K562 (cell line): Measurements from ENCODE around the gene CD69. TPM values are rescaled to one million over a fixed set of nuclear protein-coding genes. Genes with fewer than 3 reads are reported as not detected.

ENCODE experiments used
- ATAC-seq: fragments of 200-7000 bp; cut with Tn5 transposase; 3 replicates; pipeline ENCODE4 v1.9.1; 2020; ENCODE audit warnings: moderate library complexity
- BruUV-seq: library from RNA; stranded (reverse); fragments of 400-500 nt; replicated peaks from 2 replicates; lab custom pipeline; 2021; lab: Mats Ljungman, UMichigan
- CTCF ChIA-PET: fragments of 300-600 bp; formaldehyde crosslinking; extraction: SDS; loops from one replicate; lab custom pipeline; 2021; ENCODE audit warnings: low intra/inter-chr PET ratio; lab: Yijun Ruan, JAX
- POLR2A ChIA-PET: fragments of 300-600, 350-650 bp; sonication (Branson Sonifier 250); formaldehyde crosslinking; extraction: SDS; loops from one replicate; lab custom pipeline; 2021; ENCODE audit warnings: antibody characterized with exemption, inconsistent platforms; lab: Yijun Ruan, JAX
- DNase-seq, 4 experiments: peaks; one replicate each; pipeline versions ENCODE4 v3.0.0 to v3.0.0-alpha.2; 2011 to 2018; ENCODE audit warnings: low spot score in 3 of 4, mixed read lengths in 3 of 4; ENCODE audit errors: extremely low read depth in 1 of 4
- FAIRE-seq: peaks from 2 replicates; lab custom pipeline; 2011; peaks lifted over from hg19 to GRCh38; lab: Jason Lieb, UNC
- H2AFZ ChIP-seq: 2 replicates; pipeline ENCODE4 v1.6.0; 2011; ENCODE audit warnings: low read depth, low read length, control low read depth, inconsistent platforms
- H3K27ac ChIP-seq: fragments of 200-600 bp; 3 replicates; pipeline ENCODE4 v1.8.0; 2011; ENCODE audit warnings: low read depth, mild to moderate bottlenecking, control low read depth, inconsistent platforms, low read length, moderate library complexity, mixed read lengths; ENCODE audit errors: extremely low read depth
- H3K27me3 ChIP-seq, 2 experiments: fragments of 300-600 bp in 1 of 2; 2 replicates in 1 of 2; 3 replicates in 1 of 2; pipeline versions ENCODE4 v1.6.0 to v1.8.0; 2011; ENCODE audit warnings: inconsistent platforms in 2 of 2, low read length in 2 of 2, mild to moderate bottlenecking in 1 of 2, mixed read lengths in 1 of 2, moderate library complexity in 1 of 2; ENCODE audit not compliant: control insufficient read depth in 2 of 2, insufficient read depth in 2 of 2
- H3K36me3 ChIP-seq: fragments of 300-600 bp; 3 replicates; pipeline ENCODE4 v1.8.0; 2011; ENCODE audit warnings: mild to moderate bottlenecking, low read length, inconsistent platforms; ENCODE audit not compliant: control insufficient read depth, insufficient read depth
- H3K4me1 ChIP-seq, 2 experiments: fragments of 200-600 bp in 1 of 2; replicated peaks in 1 of 2; 2 replicates in 1 of 2; 3 replicates in 1 of 2; pipeline versions ENCODE4 v1.5.1 to v1.8.0; 2011; ENCODE audit warnings: inconsistent platforms in 2 of 2, low read length in 2 of 2, mild to moderate bottlenecking in 1 of 2, mixed read lengths in 1 of 2, moderate library complexity in 1 of 2; ENCODE audit not compliant: control insufficient read depth in 2 of 2, insufficient read depth in 2 of 2
- H3K4me2 ChIP-seq: 2 replicates; pipeline ENCODE4 v1.6.1; 2011; ENCODE audit warnings: low read length, control low read depth, inconsistent platforms, mixed read lengths; ENCODE audit not compliant: insufficient read depth
- H3K4me3 ChIP-seq: fragments of 200-600 bp; sonication (generic), shearing (Covaris generic); 2 replicates; pipeline ENCODE4 v1.5.1; 2016; ENCODE audit warnings: control low read depth, inconsistent platforms
- H3K79me2 ChIP-seq: fragments of 200-600 bp; 3 replicates; pipeline ENCODE4 v1.8.0; 2011; ENCODE audit warnings: low read length, inconsistent platforms; ENCODE audit not compliant: control insufficient read depth, insufficient read depth
- H3K9ac ChIP-seq, 2 experiments: 2 replicates each; pipeline versions ENCODE4 v1.6.0 to v1.6.1; 2011; ENCODE audit warnings: low read depth in 2 of 2, low read length in 2 of 2, control low read depth in 1 of 2, inconsistent platforms in 1 of 2, mild to moderate bottlenecking in 1 of 2, mixed read lengths in 1 of 2; ENCODE audit not compliant: insufficient read depth in 1 of 2
- H3K9me1 ChIP-seq: one replicate; pipeline ENCODE4 v1.6.0; 2011; ENCODE audit warnings: inconsistent platforms, mild to moderate bottlenecking, low read length, moderate library complexity; ENCODE audit not compliant: control insufficient read depth, insufficient read depth
- H3K9me3 ChIP-seq: replicated peaks from 2 replicates; pipeline ENCODE4 v1.5.1; 2011; ENCODE audit warnings: low read depth, low read length, inconsistent platforms; ENCODE audit not compliant: control insufficient read depth, insufficient read depth
- H4K20me1 ChIP-seq: replicated peaks from 2 replicates; pipeline ENCODE4 v1.6.1; 2011; ENCODE audit warnings: low read length, inconsistent platforms, mixed read lengths; ENCODE audit not compliant: control insufficient read depth, insufficient read depth
- GATAD2A ChIP-seq: fragments of 450-650 bp; IDR thresholded peaks from 2 replicates; pipeline ENCODE4 v1.6.1; 2017
- HCFC1 ChIP-seq: IDR thresholded peaks from 2 replicates; pipeline ENCODE4 v1.6.1; 2012; ENCODE audit warnings: low read depth, low read length, improper control_type of control experiment
- IRF1 ChIP-seq: sonication (generic); formaldehyde crosslinking; IDR thresholded peaks from 2 replicates; pipeline ENCODE4 v1.8.0; 2022; ENCODE audit warnings: missing genetic modification reagents, mild to moderate bottlenecking, borderline replicate concordance
- JUN ChIP-seq, 2 experiments: sonication (generic) in 1 of 2; formaldehyde crosslinking in 1 of 2; IDR thresholded peaks; 2 replicates each; pipeline versions ENCODE4 v1.6.1 to v1.8.0; 2012 to 2022; ENCODE audit warnings: borderline replicate concordance in 2 of 2, mild to moderate bottlenecking in 2 of 2, improper control_type of control experiment in 1 of 2, low read depth in 1 of 2, low read length in 1 of 2, missing genetic modification reagents in 1 of 2
- MAFK ChIP-seq: IDR thresholded peaks from 2 replicates; pipeline ENCODE4 v1.6.1; 2011; ENCODE audit warnings: low read length, improper control_type of control experiment
- PRMT5 ChIP-seq: sonication (generic); formaldehyde crosslinking; IDR thresholded peaks from 2 replicates; pipeline ENCODE4 v1.5.0; 2020; ENCODE audit warnings: missing genetic modification reagents
- ZNF146 ChIP-seq: IDR thresholded peaks from one replicate; pipeline ENCODE4 v1.6.1; 2018; ENCODE audit warnings: missing compliant biosample characterization; ENCODE audit not compliant: unreplicated experiment
- ZNF232 ChIP-seq: sonication (generic); formaldehyde crosslinking; IDR thresholded peaks from 2 replicates; pipeline ENCODE4 v1.8.0; 2022; ENCODE audit warnings: mild to moderate bottlenecking, missing genetic modification reagents
- ZNF431 ChIP-seq: sonication (generic); formaldehyde crosslinking; IDR thresholded peaks from 2 replicates; pipeline ENCODE4 v1.8.0; 2022; ENCODE audit warnings: mild to moderate bottlenecking, missing genetic modification reagents
- WGBS: fragments of 100-300 bp; shearing (Covaris generic); methylation state at CpG from one replicate; pipeline ENCODE4 v1.1.6; 2016; ENCODE audit warnings: low coverage, mixed read lengths; ENCODE audit not compliant: insufficient coverage; ENCODE audit errors: missing lambda C conversion rate; 5-methylcytosine and 5-hydroxymethylcytosine counted together
- in situ Hi-C: fragments of 300-500 bp; cut with MboI; formaldehyde crosslinking; loops from 4 replicates; pipeline ENCODE4 v1.15.0; 2018; ENCODE audit warnings: inconsistent platforms, mixed read lengths
- intact Hi-C: fragments of 100-400 bp; cut with micrococcal nuclease; formaldehyde crosslinking; loops from 2 replicates; pipeline ENCODE4 v1.14.2; 2022
- polyA plus RNA-seq, 8 experiments: library from polyadenylated mRNA; depleted of rRNA in 4 of 8; stranded (reverse) in 5 of 8; unstranded in 3 of 8; fragments of >200 nt; fragmentation: Nextera tagmentation in 2 of 8; fragmentation: Illumina TruSeq in 1 of 8; extraction: Ambion mirVana in 2 of 8; extraction: Trizol in 1 of 8; gene quantifications; 2 replicates each; pipeline versions ENCODE4 v1.2.1 to v1.2.3, GENCODE V29; 2011 to 2014; ENCODE audit warnings: inconsistent platforms in 1 of 8, missing spikeins in 1 of 8
- total RNA-seq, 7 experiments: library from RNA; depleted of rRNA in 6 of 7; stranded (reverse); fragments of >200 nt in 6 of 7; fragmentation: Illumina TruSeq in 2 of 7; extraction: Trizol in 2 of 7; gene quantifications; 2 replicates each; pipeline versions ENCODE4 v1.2.1 to v1.2.3, GENCODE V29; 2011 to 2021; ENCODE audit warnings: low replicate concordance in 1 of 7

Gene CD69
- total and polyA plus RNA-seq, 9 of the 15 experiments (the other 6 are each of a cell fraction or from before 2014, with no cell fraction given) = 11.7 to 243 (median 54.4) TPM

GRCh38 chr12:9779209-9779608, 18.5 kb upstream of the CD69 start:
- Histone ChIP-seq H3K4me2 (no peak overlapping the region), H3K9me3 (no peaks in the 10 kb centered on the region), H3K4me1 (peaks cover 0 to 9% of the 10 kb centered on the region in 2 experiments; a peak in 1 of 5 replicates), H3K79me2 (no peaks in the 10 kb centered on the region), H3K9me1 (peaks cover 3% of the 10 kb centered on the region), H2AFZ (no peak overlapping the region), H3K9ac (no peak overlapping the region), H4K20me1 (no peaks in the 10 kb centered on the region), H3K36me3 (no peaks in the 10 kb centered on the region), H3K4me3 (no peak overlapping the region), H3K27me3 (no peaks in the 10 kb centered on the region), H3K27ac (no peak overlapping the region)
- BruUV-seq = no TSS peak
- ChIA-PET CTCF (no interaction called here), POLR2A (no interaction called here)
- 47% methylated on average over 4 of the region's 4 CpGs for WGBS
- FAIRE-seq (no peak), DNase-seq (no peak), ATAC-seq (no peak)
- in situ Hi-C loops (no loop called here), intact Hi-C loops (no loop called here)
- TF ChIP-seq ZNF146 (CRISPR knock-in tag) = no peak
- no peak for TF ChIP-seq HCFC1
- TF ChIP-seq ZNF431 (CRISPR knock-in tag) = no peak
- TF ChIP-seq ZNF232 = no peak
- TF ChIP-seq GATAD2A = no peak
- TF ChIP-seq PRMT5 (CRISPR knock-in tag) = no peak
- no peak for TF ChIP-seq JUN (IDR thresholded peaks at IDR 0.05; ENCODE audit: borderline replicate concordance, low read depth, low read length)
- TF ChIP-seq JUN (CRISPR knock-in tag; IDR thresholded peaks at IDR 0.05; ENCODE audit: borderline replicate concordance) = no peak

- H3K27me3 ChIP-seq = no peaks in the 10 kb centered on the region
- H3K9me1 ChIP-seq = peaks cover 3% of the 10 kb centered on the region
- no peak overlapping the region for H3K4me2 ChIP-seq
- ATAC-seq = no peak
- H3K79me2 ChIP-seq = no peaks in the 10 kb centered on the region
- no peak overlapping the region for H2AFZ ChIP-seq
- POLR2A ChIA-PET = interaction anchor here (1.8 kb wide), 1 partner anchor 16 kb away, joined by 8 read pairs; the partner anchor contains the start of gene CD69
- no peaks in the 10 kb centered on the region for H4K20me1 ChIP-seq
- no peak for TF ChIP-seq MAFK
- no peak for TF ChIP-seq IRF1
- TF ChIP-seq, all 486 proteins: peak for 0
- no TSS peak for BruUV-seq
- H3K9me3 ChIP-seq = no peaks in the 10 kb centered on the region
- in situ Hi-C loops (no loop called here), intact Hi-C loops (no loop called here)
- no peak overlapping the region for H3K9ac ChIP-seq
- H3K27ac ChIP-seq = no peak overlapping the region
- no peak overlapping the region for H3K4me3 ChIP-seq
- peaks cover 0 to 9% of the 10 kb centered on the region in 2 experiments; a peak in 2 of 5 replicates for H3K4me1 ChIP-seq
- 42% methylated on average over 3 of the region's 3 CpGs for WGBS
- H3K36me3 ChIP-seq = no peaks in the 10 kb centered on the region
- FAIRE-seq (no peak), DNase-seq (no peak)
- CTCF ChIA-PET = no interaction called here
These were observed 16.1 kb upstream of the CD69 start for GRCh38 chr12:9776781-9777180.
